SK-N-SH (cell line): ENCODE measurements around the gene C13orf42. TPM values are rescaled to one million over a fixed set of nuclear protein-coding genes. Genes with fewer than 3 reads are reported as not detected.

Experiments
- CTCF ChIA-PET: fragments of 300-600, 350-600 bp; formaldehyde crosslinking; extraction: SDS; loops from one replicate; lab custom pipeline; 2021; lab: Yijun Ruan, JAX
- POLR2A ChIA-PET: fragments of 350-600 bp; sonication (Branson Sonifier 250); formaldehyde crosslinking; extraction: SDS; loops from one replicate; lab custom pipeline; 2020; ENCODE audit warnings: antibody characterized with exemption, inconsistent platforms; lab: Yijun Ruan, JAX
- DNase-seq: peaks from one replicate; pipeline ENCODE4 v3.0.0; 2012
- H2AFZ ChIP-seq: fragments of 200-600 bp; sonication (generic); 2 replicates; pipeline ENCODE4 v1.8.1; 2016; ENCODE audit warnings: antibody characterized with exemption, mild to moderate bottlenecking, low read depth
- H3F3A ChIP-seq: fragments of 200-600 bp; sonication (generic); replicated peaks from 2 replicates; pipeline ENCODE3; 2016; ENCODE audit warnings: antibody characterized with exemption, mild to moderate bottlenecking; ENCODE audit not compliant: insufficient read depth
- H3K27ac ChIP-seq, 2 experiments: fragments of 200-500 bp in 1 of 2; fragments of 200-600 bp in 1 of 2; sonication (Bioruptor generic) in 1 of 2; sonication (generic), shearing (Covaris generic) in 1 of 2; 2 replicates each; pipeline versions ENCODE4 v1.5.1 to v1.6.1; 2014 to 2016; ENCODE audit warnings: low read depth in 2 of 2, inconsistent platforms in 1 of 2, low read length in 1 of 2, mild to moderate bottlenecking in 1 of 2, mixed read lengths in 1 of 2
- H3K27me3 ChIP-seq: fragments of 200-600 bp; sonication (generic), shearing (Covaris generic); 2 replicates; pipeline ENCODE4 v1.6.1; 2016; ENCODE audit warnings: mixed run types; ENCODE audit not compliant: insufficient read depth
- H3K36me3 ChIP-seq, 2 experiments: fragments of 200-500 bp in 1 of 2; fragments of 200-600 bp in 1 of 2; sonication (Bioruptor generic) in 1 of 2; sonication (generic) in 1 of 2; replicated peaks in 1 of 2; 2 replicates each; pipeline versions ENCODE3 to v1.5.1; 2014 to 2016; ENCODE audit warnings: low read length in 1 of 2, mild to moderate bottlenecking in 1 of 2; ENCODE audit not compliant: insufficient read depth in 2 of 2, control insufficient read depth in 1 of 2
- H3K4me1 ChIP-seq, 2 experiments: fragments of 200-500 bp in 1 of 2; fragments of 200-600 bp in 1 of 2; sonication (Bioruptor generic) in 1 of 2; sonication (generic), shearing (Covaris generic) in 1 of 2; 2 replicates each; pipeline versions ENCODE4 v1.5.1 to v1.6.1; 2014 to 2016; ENCODE audit warnings: low read depth in 1 of 2, low read length in 1 of 2, mixed run types in 1 of 2; ENCODE audit not compliant: insufficient read depth in 2 of 2, control insufficient read depth in 1 of 2
- H3K4me2 ChIP-seq: fragments of 200-600 bp; sonication (generic), shearing (Covaris generic); 2 replicates; pipeline ENCODE4 v1.6.1; 2017; ENCODE audit warnings: mixed run types
- H3K4me3 ChIP-seq, 2 experiments: fragments of 200-500 bp in 1 of 2; fragments of 200-600 bp in 1 of 2; sonication (Bioruptor generic) in 1 of 2; sonication (generic), shearing (Covaris generic) in 1 of 2; 2 replicates each; pipeline versions ENCODE4 v1.5.1 to v1.8.1; 2014 to 2016; ENCODE audit warnings: low read depth in 2 of 2, inconsistent platforms in 1 of 2, low read length in 1 of 2, mild to moderate bottlenecking in 1 of 2, mixed read lengths in 1 of 2, moderate library complexity in 1 of 2
- H3K79me2 ChIP-seq: fragments of 200-600 bp; sonication (generic); 2 replicates; pipeline ENCODE4 v1.8.1; 2017; ENCODE audit warnings: mild to moderate bottlenecking; ENCODE audit not compliant: insufficient read depth
- H3K9ac ChIP-seq: fragments of 200-600 bp; sonication (generic); 2 replicates; pipeline ENCODE4 v1.6.1; 2017; ENCODE audit warnings: mixed run types
- H3K9me2 ChIP-seq: fragments of 200-600 bp; sonication (generic); 2 replicates; pipeline ENCODE4 v1.6.1; 2017; ENCODE audit warnings: mixed run types
- H3K9me3 ChIP-seq: fragments of 200-600 bp; sonication (generic); 2 replicates; pipeline ENCODE4 v1.6.1; 2017; ENCODE audit warnings: mixed run types, mild to moderate bottlenecking, moderate library complexity
- H4K20me1 ChIP-seq: fragments of 200-600 bp; sonication (generic); 2 replicates; pipeline ENCODE4 v1.6.1; 2017; ENCODE audit warnings: mild to moderate bottlenecking, mixed run types; ENCODE audit not compliant: insufficient read depth
- CTCF ChIP-seq: fragments of 200-600 bp; sonication (generic); IDR thresholded peaks from 2 replicates; pipeline ENCODE4 v1.6.1; 2017; ENCODE audit warnings: antibody characterized with exemption, mild to moderate bottlenecking, moderate library complexity
- GATA2 ChIP-seq: sonication (generic); formaldehyde crosslinking; IDR thresholded peaks from 2 replicates; pipeline ENCODE4 v1.5.0; 2020; ENCODE audit warnings: mild to moderate bottlenecking, missing genetic modification reagents
- IRF3 ChIP-seq: fragments of 150-350 bp; IDR thresholded peaks from 2 replicates; pipeline ENCODE4 v1.6.1; 2016; ENCODE audit warnings: mild to moderate bottlenecking, low read depth, low read length
- NRF1 ChIP-seq: IDR thresholded peaks from 2 replicates; pipeline ENCODE4 v1.6.1; 2012; ENCODE audit warnings: low read depth, mild to moderate bottlenecking, low read length
- RFX5 ChIP-seq: IDR thresholded peaks from 2 replicates; pipeline ENCODE4 v1.6.1; 2012; ENCODE audit warnings: mild to moderate bottlenecking, improper control_type of control experiment, low read length
- SIN3A ChIP-seq: IDR thresholded peaks from 2 replicates; pipeline ENCODE4 v1.6.1; 2012; ENCODE audit warnings: low read depth, mild to moderate bottlenecking, low read length, moderate library complexity, borderline replicate concordance
- SMC3 ChIP-seq: IDR thresholded peaks from 2 replicates; pipeline ENCODE4 v1.6.1; 2012; ENCODE audit warnings: low read depth, low read length, improper control_type of control experiment
- TAF1 ChIP-seq: IDR thresholded peaks from 2 replicates; pipeline ENCODE4 v1.6.1; 2012; ENCODE audit warnings: low read depth, mild to moderate bottlenecking, low read length, moderate library complexity, borderline replicate concordance
- TCF12 ChIP-seq: IDR thresholded peaks from 2 replicates; pipeline ENCODE4 v1.4.0; 2012
- USF2 ChIP-seq: fragments of 150-350 bp; IDR thresholded peaks from 2 replicates; pipeline ENCODE4 v1.6.1; 2017; ENCODE audit warnings: antibody characterized with exemption, low read length, low read depth, borderline replicate concordance
- WGBS: methylation state at CpG from one replicate; pipeline ENCODE4 v1.1.6; 2017; ENCODE audit warnings: low lambda C conversion rate; 5-methylcytosine and 5-hydroxymethylcytosine counted together
- polyA plus RNA-seq, 3 experiments: library from polyadenylated mRNA; depleted of rRNA; stranded (reverse); fragments of >200 nt; gene quantifications; 2 replicates each; pipeline ENCODE4 v1.2.3, GENCODE V29; 2012

C13orf42 gene
- polyA plus RNA-seq, 1 of the 3 experiments (the other 2 are of a cell fraction): not detected

- ChIA-PET CTCF (interaction anchor here (0.9 to 1.2 kb wide), 2 partner anchors 10 to 136 kb away, joined by 3 read pairs; no protein-coding TSS in a partner anchor), POLR2A (no interaction called here)
- H3K27ac ChIP-seq: no peak overlapping the region
- H3K4me2 ChIP-seq: no peak overlapping the region
- no peaks in the 10 kb centered on the region for H3K79me2 ChIP-seq
- no peaks in the 10 kb centered on the region for H4K20me1 ChIP-seq
- no peaks in the 10 kb centered on the region for H3K9me2 ChIP-seq
- no peaks in the 10 kb centered on the region for H3K36me3 ChIP-seq
- 51% methylated on average over 2 of the region's 2 CpGs for WGBS
- H3F3A ChIP-seq: no peaks in the 10 kb centered on the region
- no peaks in the 10 kb centered on the region; a peak in 1 of 4 replicates for H3K4me1 ChIP-seq
- H3K4me3 ChIP-seq: no peak overlapping the region
- peaks cover 6% of the 10 kb centered on the region; the same call in 1 of the 2 replicates for H3K27me3 ChIP-seq
- no peak overlapping the region for H3K9ac ChIP-seq
- no peaks in the 10 kb centered on the region for H3K9me3 ChIP-seq
- DNase-seq: no peak
- no peak overlapping the region for H2AFZ ChIP-seq
- TF ChIP-seq USF2 (no peak), SIN3A (no peak), TAF1 (no peak), GATA2 (CRISPR knock-in tag) (no peak)
These were observed 63.0 kb downstream of the C13orf42 start for GRCh38 chr13:51048166-51048461.

GRCh38 chr13:51047434-51048165 lies 63.5 kb downstream of the C13orf42 start:
- H3K4me1 ChIP-seq: no peaks in the 10 kb centered on the region; a peak in 1 of 4 replicates
- WGBS: 40% methylated on average over 6 of the region's 6 CpGs
- peaks cover 6% of the 10 kb centered on the region; the same call in 1 of the 2 replicates for H3K27me3 ChIP-seq
- no peaks in the 10 kb centered on the region for H3K36me3 ChIP-seq
- no peak overlapping the region for H3K4me3 ChIP-seq
- H3K27ac ChIP-seq: no peak overlapping the region
- no peak overlapping the region for H3K4me2 ChIP-seq
- no peaks in the 10 kb centered on the region for H3K9me3 ChIP-seq
- no peak for DNase-seq
- no peaks in the 10 kb centered on the region for H4K20me1 ChIP-seq
- no peaks in the 10 kb centered on the region for H3K9me2 ChIP-seq
- no peak for TF ChIP-seq IRF3
- no peak for TF ChIP-seq NRF1
- TF ChIP-seq CTCF: no peak
- TF ChIP-seq TCF12: no peak
- TF ChIP-seq RFX5: no peak
- no peak for TF ChIP-seq SMC3
- TF ChIP-seq GATA2 (CRISPR knock-in tag): no peak
- TF ChIP-seq, all 33 proteins: peak for 0
- Histone ChIP-seq H3K9ac (no peak overlapping the region), H2AFZ (no peak overlapping the region), H3K79me2 (no peaks in the 10 kb centered on the region), H3F3A (no peaks in the 10 kb centered on the region)
- ChIA-PET POLR2A (no interaction called here), CTCF (interaction anchor here (0.9 to 1.2 kb wide), 2 partner anchors 11 to 135 kb away, joined by 3 read pairs; no protein-coding TSS in a partner anchor)
